ENCODE measurements around the gene CSRP3. TPM values are rescaled to one million over a fixed set of nuclear protein-coding genes. Genes with fewer than 3 reads are reported as not detected.

Gene CSRP3
- total RNA-seq, 1 donor from 2014 or later, result not detected

Other genes starting within 250 kb of the CSRP3 start
- not detected in 2 replicates for gene MRGPRX2, start 141.3 kb downstream of the CSRP3 start, total RNA-seq
- gene ZDHHC13, start 84.8 kb downstream of the CSRP3 start, total RNA-seq, result 15.5 and 22.5 TPM in 2 replicates
- 0.76 and 0.90 TPM in 2 replicates for gene E2F8, start 39.0 kb upstream of the CSRP3 start, total RNA-seq

Measured in dermis microvascular lymphatic vessel endothelial cell (primary cell).